Stimulated activated CD4-positive, alpha-beta T cell treated with anti-CD3 and anti-CD28 coated beads, TNF-alpha, amount 100 ng/mL, for 48 hours (primary cell): ENCODE results near the gene TPPP.
A peak's percentile ranks its signal among the peaks of the same experiment; 100 is the strongest.
"Not testable (repeated sequence)": the region's sequence is repeated elsewhere in the genome, so short reads cannot be mapped to it uniquely, and the experiment has no call there.

ENCODE experiments used
- DNase-seq, 3 donors: peaks; one replicate each; pipeline ENCODE4 v3.0.0-alpha.2; 2020; ENCODE audit warnings: low read depth in 3 of 3

Gene TPPP

DNA sequence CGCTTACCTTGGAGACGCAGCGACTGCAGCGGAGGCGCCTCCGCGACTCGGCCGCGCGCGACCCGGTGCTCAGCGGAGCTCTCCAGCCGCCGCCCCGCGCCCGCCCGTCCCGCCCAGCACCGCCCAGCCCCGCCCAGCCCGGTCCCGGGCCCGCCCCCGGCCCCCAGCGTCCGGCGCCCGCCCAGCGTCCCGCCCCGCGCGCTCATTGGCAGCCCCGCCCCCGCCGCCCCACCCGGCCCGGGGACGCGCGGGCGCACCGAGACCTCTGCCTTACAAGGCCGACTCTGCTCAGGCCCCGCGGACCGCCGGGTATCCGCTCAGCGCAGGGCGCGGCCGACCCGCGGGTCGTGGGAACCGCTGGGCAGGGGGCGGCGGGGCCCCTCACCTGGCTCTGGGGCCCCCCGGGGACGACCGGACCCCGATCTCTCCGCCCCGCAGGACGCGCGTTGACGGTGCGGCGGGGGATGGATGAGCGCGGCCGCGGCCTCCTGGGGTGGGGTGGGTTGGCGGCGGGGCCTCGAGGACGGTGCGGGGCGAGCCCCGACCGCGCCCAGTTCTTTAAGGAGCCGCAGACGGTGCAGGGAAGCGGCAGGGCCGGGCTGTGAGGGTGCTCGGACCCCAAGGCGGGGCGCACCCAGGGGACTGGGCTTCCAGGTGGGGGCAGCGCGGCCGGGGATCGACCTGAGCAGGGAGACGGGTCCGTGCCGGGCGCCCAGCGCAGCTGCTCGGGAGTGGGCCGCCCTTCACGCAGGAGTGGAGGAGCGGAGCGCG is at the start of gene TPPP:
TPPP (minus strand) TSS at position 82 of the 771 bp plus-strand sequence. CDS start 15,292 bp downstream, outside the sequence.
- peak; percentile 36 to 85 (median 71) for DNase-seq

DNA sequence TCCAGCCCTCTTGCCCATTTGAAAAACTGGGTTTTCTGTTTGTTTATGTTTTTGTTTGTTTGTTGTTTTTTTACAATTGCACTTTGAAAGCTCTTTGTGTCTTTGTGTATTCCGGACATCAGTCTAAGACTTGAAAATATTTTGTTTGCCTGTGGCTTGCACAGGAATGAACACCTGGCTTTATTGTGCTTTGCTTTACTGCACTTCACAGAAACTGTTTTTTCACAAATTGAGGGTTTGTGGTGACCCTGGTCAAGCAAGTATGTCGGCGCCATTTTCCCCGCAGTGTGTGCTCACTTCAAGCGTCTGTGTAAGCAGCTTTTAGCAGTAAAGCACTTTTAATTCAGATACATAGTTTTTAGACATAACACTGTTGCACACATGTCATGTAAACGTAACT is 49.1 kb upstream of the TPPP start:
- not testable (repeated sequence) for DNase-seq

DNA sequence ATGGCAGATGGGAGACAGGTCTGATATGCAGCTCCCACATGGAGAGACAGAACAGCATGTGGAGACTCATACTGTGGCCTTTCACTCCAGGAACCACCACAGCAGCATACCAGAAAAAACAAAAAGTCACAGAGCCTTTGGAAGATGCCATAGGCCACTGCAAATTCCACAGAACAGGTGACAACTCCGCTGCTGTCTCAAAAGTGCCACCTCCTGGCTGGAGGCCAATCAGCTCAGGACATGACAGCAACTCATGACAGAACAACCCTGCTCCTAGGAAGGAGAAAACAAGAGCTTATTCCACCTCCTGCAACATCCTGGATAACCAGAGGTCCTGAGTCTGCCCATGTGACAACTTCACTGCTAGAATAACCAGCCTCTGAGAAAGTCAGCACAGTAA is 41.0 kb upstream of the TPPP start:
- DNase-seq, result not testable (repeated sequence)

DNA sequence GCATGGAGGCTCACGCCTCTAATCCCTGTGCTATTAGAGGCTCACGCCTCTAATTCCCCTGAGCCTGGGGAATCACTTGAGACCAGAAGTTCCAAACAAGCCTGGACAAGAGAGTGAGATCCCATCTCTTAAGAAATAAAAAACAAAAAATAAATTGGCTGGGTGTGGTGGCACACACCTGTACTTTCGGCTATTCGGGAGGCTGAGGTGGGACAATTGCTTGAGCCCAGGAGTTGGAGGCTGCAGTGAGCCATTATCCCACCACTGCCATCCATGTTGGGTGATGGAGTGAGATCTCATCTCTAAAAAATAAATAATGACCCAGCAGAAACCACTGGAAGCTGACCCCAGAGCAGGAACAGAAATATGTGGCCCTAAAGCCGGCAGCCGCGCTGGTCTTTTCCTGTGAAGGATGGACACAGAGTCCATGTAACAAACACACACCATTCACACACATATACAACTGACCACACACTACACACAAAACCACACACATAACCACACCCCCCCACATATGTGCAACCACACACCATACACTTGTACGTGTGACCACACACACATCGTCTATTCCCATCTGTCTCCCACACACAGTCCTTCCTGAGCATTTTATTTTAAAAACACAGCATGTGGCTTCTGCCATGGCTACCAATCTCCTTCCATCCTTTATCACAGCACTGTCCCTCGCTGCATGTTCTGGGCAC is 39.8 kb upstream of the TPPP start:
- not testable (repeated sequence) for DNase-seq

DNA sequence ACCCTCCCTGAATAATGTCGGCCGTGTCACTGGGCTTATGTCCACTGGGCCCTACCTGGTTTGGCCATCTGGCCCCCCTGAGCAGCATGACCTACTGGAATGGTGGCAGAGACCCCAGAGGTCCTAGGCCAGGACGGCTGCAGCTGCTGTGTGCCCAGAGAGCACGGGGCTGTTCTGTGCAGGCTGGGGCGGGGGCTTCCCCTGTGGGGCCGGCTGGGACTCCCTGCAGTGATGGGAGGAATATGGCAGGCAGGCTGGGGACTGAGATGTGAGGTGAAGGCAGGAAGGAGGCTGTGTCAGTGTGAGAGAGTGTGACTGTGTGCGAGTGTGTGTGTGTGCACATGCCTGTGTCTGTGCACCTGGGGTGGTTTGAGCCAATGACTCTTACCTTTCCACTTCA is 36.1 kb upstream of the TPPP start:
- not testable (repeated sequence) for DNase-seq

DNA sequence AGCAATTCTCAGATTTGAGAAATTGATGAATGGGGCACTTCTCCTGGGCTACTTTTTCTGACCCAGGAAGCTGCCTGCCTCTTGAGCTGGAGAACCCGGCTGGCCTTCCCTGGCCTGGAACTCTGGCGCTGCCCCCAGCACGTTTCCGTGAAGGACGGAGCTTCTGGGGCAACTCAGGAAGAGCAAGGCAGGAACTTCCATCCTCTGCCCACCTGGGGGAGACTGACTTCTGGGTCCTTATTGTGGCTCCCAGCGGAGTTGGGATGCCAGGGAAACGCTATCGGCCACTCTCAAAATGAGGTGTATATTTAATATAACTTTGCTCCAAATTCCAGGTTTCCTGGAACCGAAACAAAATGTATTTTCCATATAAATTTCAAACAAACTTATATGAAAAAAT is 33.9 kb upstream of the TPPP start:
- DNase-seq, result not testable (repeated sequence)

DNA sequence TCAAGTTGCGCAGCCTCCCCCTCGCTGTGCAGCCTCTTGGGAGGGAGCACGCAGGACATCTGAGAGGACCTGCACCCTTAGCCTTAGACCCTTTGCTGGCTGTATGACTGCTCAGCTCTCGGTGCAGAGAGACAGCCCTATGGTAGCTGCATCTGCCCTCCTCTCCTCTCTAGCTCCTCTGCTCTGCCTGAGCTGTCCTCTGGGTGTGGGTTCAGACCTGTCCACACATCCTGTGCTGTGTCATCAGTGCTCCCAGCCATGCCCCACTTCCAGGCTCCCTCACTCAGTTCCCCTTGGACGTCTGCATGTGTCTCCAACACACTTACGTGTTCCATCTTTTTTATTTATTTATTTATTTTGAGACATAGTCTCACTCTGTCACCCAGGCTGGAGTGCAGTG is 30.7 kb upstream of the TPPP start:
- not testable (repeated sequence) for DNase-seq

DNA sequence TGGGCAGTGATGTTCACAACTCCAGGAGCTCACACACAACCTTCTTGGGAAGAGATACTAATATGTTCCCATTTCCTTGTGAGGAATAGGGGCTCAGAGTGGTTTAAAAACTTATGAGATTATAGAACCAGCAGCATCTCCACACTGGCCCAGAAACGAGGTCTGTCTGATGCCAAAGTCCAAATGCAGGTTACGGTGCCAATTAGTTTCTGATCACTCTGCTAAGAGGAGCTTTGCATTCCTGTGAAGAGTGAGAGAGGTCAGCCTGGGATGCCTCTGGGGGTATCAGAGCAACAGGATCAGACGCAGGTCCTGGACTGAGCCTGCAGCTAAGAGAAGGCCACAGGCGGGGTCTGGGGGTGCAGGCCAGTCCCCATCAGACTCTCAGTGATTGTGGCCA is 30.2 kb upstream of the TPPP start:
- not testable (repeated sequence) for DNase-seq

DNA sequence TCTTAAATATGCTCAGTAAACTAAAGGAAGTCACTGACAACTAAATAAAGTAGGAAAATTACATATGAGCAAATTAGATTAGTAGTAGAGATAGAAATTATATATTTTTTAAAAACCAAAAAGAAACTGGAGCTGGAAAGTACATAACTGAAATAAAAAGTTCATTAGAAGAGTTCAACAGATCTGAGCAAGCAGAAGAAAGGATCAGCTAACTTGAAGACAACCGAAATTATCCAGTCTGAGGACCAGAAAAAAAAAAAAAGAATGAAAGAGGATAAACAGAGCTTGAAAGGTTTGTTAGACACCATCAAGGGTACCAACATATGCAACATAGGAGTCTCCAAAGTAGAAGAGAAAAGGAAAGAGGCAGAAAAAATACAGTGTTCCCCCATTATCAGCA is 26.2 kb upstream of the TPPP start:
- not testable (repeated sequence) for DNase-seq

DNA sequence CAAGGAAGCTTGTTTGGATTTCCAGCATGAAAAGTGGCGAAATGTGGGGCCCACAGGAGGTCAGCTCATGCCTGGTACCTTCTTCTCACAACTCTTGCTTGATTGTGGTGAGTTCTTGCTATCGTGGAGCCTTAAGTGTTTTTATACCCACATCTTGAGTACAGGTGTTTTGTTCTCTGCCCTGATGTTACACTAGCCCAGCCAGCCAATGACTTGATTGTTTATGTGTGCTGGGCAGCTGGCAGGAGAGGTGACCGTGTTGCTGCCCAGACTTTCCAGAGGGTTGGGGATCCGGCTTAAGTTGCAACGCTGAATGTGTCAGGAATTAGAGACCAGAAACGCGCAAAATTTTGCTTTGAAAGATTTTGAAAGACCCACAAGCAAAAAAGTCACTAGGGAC is 24.0 kb upstream of the TPPP start:
- no peak for DNase-seq

DNA sequence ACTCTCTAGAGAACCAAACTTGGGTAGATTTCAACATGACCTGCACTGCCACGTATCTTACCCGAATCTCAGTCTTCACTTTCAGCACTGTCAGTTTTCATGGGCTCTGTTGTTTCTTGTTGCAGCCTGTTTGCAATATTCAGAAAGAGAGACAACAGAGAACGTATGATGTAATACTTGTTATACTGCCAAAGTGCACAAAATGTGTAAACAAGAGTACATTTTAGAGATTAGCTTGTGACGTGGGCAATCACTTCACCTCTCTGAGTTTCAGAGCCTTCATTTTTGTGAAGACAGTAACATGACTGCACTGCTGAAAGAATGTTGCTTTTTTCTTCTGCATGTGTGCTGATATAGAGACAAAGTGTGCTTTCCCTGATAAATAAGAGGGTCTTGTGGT is 23.6 kb upstream of the TPPP start:
- DNase-seq, result not testable (repeated sequence)

DNA sequence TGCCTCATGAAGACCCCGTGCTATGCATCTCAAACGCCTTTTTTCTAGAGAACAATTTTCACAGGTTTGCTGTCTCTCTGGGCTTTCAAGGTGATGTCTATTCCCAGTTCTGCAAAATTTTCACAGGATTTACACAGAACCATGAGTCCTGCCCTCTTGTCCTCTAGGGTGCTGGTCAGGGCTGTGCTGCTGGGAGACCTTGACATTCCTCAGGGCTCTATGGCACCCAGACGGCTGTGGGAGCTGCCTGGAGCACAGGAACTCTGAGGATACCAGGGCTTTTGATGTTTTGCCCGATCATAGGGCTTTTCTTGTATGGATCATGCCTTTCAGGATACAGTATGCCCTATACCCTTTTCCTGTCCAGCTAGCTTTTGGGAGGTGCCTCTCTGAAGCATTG is 22.5 kb upstream of the TPPP start:
- not testable (repeated sequence) for DNase-seq

DNA sequence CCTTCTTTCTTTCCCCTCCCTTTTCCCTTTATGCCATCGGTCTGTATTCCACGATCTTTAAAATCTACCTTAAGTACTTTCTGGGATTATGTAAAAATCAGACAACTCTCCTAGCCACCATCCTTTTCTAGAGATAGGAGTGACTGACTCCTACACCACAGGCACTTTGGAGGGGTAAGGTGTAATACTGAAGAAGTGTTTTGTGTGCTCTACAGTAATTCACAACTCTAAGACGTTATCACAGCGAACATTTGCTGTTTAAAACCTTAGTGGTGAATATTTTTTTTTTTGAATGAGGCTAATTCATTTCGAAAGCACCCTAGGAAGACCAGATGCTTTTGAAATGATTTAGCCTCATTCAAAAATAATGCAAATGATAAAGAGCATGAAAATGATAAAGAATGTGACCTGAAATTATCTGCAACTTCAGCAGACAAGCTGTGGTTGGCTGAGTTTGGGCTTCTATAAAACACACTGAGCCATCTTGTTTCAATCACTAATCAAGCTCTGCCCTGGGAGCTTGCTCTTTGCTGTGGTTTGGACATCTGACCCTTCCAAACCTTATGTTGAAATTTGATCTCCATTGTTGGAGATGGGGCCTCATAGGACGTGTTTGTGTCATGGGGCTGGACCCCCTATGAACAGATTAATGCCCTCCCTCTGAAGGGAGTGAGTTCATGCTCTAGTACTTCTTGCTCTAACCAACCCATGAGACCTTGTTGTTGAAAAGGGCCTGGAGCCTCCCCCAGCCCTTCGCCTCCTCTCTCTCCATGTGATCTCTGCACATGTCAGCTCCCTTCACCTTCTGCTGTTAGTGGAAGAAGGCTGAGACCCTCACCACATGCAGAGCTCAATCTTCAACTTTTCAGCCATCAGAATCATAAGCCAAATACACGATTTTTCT is 21.3 kb upstream of the TPPP start:
- not testable (repeated sequence) for DNase-seq

DNA sequence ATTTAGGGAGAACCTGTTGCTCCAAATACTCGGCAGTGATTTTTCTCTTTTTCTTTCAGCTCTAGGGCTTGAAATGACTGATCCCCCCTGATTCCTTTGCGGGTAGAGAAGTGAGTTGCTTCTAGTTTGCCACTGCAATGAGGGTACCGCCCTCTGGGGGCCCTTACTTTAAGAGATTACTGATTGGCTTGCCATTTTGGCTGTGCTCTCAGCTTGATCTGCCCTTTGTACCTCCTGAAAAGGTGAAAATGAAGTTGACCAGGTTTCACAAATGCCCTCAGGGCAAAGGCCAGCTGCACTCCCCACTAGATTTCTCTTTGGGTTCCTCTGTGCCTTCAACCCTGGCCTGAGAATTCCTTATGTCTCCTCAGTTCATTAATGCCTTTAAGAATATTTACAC is 20.5 kb upstream of the TPPP start:
- not testable (repeated sequence) for DNase-seq

DNA sequence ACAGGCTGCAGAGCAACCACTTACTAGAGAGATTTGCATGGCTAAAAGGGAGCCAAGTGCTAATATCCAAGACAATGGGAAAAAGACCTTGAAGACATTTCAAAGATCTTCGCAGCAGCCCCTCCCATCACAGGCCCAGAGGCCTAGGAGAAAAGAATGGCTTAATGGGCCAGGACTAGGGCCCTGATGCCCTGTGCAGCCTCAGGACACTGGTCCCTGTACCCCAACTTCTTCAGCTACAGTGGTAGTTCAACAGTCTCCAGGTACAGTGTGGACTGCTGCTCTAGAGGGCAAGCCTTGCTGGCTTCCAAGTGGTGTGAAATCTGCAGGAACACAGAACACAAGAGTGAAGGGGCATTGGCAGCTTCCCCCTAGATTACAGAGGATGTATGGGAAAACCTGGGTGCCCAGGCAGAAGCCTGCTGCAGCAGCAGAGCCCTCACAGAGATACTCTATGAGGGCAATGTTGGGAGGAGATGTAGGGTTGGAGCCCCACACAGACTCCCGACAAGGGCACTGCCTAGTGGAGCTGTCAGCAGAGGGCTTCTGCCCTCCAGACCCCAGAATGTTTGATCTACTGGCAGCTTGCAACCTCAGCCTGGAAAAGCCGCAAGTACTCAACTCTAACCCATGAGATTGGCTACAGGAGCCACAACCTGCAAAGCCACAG is 15.8 kb upstream of the TPPP start:
- DNase-seq, result not testable (repeated sequence)

DNA sequence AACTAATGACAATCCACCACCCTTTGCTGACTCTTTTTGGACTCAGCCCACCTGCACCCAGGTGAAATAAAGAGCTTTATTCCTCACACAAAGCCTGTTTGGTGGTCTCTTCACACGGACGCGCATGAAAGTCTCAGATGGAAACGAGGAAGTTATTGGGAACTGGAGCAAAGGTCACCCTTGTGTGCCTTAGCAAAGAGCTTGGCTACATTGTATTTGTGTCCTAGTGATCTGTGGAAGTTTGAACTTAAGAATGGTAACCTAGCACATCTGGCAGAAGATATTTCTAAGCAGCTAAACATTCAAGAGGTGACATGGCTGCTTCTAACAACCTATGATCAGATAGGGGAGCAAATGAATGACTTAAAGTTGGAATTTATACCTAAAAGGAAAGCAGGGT is 15.2 kb upstream of the TPPP start:
- DNase-seq, result not testable (repeated sequence)

DNA sequence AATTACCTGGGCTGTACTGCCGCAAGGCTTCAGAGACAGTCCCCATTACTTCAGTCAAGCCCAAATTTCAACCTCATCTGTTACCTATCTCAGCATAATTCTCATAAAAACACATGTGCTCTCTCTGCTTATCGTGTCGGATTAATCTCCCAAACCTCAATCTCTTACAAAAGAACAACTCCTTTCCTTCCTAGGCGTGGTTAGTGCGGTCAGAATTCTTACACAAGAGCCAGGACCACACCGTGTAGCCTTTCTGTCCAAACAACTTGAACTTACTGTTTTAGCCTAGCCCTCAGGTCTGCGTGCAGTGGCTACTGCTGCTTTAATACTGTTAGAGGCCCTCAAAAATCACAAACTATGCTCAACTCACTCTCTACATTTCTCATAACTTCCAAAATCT is 13.0 kb upstream of the TPPP start:
- not testable (repeated sequence) for DNase-seq

DNA sequence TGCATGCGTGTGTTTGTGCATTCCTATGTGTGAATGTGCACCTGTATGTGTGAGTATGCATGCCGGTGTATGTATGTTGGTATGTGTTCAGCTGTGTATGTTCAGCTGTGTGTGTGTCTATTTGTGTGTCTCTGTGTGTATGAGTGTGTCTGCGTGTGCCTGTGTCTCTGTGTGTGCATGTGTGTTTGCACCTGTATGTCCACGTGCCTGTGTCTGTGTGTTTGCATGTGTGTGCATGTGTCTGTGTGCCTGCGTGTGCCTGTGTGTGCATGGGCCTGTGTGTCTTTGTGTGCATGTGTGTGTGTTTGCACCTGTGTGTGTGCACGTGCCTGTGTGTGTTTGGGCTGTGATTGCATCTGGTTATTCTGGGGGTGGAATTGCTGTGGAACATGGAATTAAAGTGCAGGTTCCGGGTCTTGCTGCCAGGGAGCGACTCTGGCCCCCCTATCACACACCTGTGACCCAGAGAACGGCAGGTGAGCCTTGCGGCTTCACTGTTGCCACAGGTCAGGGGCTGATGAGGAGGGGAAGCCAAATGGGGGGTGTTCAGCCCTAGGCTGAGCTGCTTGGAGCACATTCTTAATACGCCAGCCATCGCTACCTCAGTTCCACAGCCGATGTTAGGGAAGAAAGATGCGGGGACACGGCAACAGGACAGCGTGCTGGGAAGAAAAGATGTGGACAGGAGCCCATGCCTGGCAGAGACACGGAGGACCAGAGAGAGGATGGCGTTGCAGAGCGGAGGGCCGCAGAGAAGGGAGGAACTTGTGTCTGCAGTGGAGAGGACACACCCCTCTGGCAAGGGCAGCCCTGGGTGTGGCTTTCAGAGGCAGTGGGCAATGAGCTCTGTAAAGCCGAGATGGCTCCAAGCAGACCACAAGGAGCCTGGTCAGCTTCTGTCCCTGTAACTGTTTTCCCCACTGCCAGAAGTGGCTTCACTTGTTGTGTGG is 3.9 kb upstream of the TPPP start:
- DNase-seq, result not testable (repeated sequence)

DNA sequence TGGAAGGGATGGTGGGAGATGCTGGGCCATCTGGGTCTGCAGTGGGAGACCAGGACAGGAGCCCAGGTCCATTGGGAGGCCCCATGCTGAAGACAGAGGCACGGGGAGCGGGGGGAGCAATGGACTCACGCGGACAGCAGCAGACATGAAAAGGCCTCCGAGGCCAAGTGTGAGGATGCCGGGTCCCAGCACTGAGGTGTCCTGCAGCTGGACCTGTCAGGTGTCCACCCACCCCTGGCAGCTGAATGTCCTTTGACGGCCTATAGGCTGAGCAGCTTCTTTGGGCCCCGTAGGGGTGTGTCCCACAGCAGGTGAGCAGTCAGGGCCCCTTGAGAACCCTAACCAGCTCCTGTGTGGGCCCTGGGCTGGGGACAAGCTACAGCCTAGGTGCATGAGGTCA is 3.0 kb upstream of the TPPP start:
- not testable (repeated sequence) for DNase-seq

DNA sequence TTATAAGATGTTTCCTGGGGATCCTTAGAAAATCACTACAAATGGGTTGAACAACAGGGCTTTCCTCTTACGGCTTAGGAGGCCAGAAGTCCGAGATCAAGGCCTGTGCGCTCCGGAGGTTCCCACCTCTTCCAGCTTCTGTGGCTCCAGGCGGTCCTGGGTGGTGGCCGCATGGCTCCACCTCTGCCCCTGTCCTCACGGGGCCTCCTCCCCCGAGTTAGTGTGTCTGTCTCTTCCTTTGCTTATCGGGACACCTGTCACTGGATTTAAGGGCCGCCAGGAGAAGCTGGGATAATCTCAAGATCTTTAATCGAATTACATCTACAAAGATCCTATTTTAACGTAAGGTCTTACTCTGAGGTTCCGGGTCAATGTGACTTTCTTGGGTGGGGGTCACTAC is 2.3 kb upstream of the TPPP start:
- DNase-seq, result not testable (repeated sequence)
